ENCODE results near the gene ZNF467.

Gene ZNF467

DNA sequence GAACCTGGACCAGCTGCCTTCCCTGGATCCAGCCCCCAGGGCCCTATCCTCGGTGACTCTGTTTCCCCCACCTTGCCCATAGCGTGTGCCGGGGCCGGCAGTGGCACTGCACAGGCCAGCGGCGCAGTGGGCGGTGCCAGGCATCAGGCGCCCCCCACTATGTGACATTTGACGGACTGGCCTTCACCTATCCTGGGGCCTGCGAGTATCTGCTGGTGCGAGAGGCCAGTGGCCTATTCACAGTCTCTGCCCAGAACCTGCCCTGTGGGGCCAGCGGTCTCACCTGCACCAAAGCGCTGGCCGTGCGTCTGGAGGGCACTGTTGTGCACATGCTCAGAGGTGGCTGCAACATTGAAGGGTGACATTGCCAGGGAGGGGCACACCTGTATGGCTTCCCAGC, 12.0 kb upstream of the ZNF467 start:
- DNase-seq: no peak

DNA sequence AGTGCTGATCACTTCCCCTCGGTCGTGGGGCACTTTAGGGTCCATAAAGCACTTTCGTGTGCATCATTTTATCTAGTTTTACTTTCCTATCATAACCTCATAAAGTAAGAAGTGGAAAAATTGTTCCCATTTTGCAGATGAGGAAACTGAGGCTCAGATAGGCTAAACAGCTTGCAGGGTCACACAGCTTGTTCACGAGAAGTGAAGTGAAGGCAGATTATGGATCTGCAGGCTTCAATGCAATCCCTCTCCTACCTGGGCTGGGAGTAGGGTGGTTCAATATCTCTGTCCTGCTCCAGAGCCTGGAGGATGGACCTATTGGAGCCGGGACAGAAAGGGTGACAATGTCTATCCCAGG, 10.8 kb upstream of the ZNF467 start:
- no peak for DNase-seq

DNA sequence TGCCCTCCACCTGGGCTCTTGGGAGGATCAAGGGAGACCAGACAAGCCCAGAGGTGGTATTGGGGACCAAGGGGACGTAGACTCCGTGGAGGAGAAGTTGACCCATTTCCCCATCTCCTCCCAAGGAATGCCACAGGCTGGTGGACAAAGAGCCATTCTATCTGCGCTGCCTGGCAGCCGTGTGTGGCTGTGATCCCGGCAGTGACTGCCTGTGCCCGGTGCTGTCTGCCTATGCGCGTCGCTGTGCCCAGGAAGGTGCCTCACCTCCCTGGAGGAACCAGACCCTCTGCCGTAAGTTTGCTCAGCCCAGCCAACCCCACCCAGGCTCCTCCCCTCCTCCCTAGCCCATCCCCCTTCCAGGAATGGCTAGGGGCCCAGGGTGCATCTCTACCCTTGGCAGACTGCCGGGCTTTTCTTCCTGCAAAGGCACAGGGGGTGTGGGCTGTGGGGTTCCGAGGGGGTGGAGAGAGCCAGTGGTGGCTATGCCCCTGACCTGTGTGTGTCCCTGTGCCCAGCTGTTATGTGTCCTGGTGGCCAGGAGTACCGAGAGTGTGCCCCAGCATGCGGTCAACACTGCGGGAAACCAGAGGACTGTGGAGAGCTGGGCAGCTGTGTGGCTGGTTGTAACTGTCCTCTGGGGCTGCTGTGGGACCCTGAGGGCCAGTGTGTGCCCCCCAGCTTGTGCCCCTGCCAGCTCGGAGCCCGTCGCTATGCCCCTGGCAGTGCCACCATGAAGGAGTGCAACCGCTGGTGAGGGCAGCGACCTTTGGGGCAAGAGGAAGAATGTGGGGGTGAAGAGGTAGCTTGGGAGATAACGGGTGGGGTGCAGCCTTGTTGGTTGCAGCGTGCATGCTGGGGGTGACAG, 10.2 kb upstream of the ZNF467 start:
- no peak for DNase-seq

DNA sequence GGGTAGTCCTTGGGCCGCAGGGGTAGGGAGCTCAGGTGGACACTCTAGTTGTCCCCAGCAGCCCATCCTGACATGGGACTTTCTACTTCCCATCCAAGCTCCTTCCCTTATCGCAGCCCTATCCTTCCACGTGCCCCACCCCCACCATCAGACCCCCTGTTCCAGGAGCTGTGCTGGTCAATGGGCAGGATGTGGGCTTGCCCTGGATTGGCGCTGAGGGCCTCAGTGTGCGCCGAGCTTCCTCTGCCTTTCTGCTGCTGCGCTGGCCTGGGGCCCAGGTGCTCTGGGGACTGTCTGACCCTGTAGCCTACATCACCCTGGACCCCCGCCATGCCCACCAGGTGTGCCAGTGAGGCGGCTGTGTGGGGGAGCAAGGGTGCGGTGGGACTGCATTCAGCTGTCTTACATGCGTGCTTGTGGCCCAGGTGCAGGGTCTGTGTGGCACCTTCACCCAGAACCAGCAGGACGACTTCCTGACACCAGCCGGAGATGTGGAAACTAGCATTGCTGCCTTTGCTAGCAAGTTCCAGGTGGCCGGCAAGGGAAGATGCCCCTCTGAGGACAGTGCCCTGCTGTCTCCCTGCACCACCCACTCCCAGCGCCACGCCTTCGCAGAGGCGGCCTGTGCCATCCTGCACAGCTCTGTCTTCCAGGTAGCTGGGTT, 9.4 kb upstream of the ZNF467 start:
- no peak for DNase-seq

DNA sequence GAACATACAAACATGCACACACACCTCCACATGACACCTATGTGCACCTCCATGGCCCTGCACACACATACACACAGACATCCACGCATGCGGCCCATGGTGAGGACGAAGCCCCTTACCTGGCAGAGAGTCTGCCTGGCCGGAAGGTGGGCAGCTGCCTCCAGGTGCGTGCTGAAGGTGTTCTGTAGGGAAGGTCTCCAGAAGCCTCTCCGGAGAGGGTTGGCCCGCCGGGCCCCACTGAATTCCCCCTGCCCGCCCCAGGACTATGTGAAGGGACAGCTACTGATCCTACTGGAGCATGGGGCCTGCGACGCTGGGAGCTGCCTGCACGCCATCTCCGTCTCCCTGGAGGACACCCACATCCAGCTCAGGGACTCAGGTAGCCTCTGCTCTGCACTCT, 8.5 kb upstream of the ZNF467 start:
- no peak for DNase-seq

DNA sequence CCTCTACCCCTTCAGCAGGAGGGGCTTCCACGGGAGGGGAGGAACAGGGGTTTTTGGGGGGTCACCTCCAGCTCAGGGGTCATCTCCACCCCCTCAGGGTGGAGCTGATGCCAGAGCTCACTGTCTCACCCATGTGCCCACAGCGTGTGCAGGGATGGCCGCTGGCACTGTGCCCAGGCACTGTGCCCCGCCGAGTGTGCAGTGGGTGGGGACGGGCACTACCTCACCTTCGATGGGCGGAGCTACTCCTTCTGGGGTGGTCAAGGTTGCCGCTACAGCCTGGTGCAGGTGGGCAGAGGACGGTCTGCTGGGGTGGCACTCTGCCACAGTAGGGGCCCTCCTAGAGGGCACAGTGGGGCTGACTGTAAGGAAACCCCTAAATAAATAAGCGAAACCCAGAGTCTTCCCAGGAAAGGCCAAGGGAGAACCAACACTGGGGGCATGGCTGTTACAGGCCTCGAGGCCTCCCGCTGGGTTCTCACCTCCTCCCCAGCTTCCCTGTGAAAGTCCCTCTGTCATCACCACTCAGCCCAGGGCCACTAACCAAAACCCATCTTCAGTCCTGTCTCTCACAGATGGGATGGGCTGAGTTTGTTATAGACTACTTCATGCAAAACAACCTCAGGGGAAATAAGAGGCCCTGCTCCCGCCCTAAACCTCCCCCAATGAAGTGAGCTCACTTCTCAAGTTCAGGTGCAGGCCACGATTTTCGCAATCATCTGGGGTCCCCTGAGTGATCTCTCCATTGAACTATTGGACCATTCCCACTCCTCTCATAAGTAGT, 7.4 kb upstream of the ZNF467 start:
- DNase-seq: no peak

DNA sequence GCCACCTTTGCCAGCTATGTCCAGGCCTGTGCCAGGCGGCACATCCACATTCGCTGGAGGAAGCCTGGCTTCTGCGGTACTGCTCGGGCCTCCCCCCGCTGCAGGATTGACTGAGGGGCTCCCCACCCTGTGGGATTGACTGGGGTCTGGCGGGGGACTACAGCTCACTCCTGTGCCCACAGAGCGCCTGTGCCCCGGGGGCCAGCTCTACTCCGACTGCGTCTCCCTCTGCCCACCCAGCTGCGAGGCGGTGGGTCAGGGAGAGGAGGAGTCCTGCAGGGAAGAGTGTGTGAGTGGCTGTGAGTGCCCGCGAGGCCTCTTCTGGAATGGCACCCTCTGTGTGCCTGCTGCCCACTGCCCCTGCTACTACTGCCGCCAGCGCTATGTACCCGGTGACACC, 6.7 kb upstream of the ZNF467 start:
- DNase-seq: no peak

DNA sequence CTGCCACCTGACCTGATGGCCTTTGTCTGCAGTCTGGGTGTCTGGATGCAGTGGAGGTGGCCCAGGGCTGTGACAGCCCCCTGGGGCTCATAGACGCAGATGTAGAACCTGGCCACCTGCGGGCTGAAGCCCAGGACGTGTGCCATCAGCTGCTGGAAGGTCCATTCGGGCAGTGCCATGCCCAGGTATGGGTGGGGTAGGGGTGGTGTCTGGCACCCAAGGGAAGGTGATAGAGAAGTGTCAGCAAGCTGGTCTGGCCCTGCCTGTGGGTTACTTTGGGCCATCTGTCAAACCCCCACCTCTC, 6.1 kb upstream of the ZNF467 start:
- no peak for DNase-seq

DNA sequence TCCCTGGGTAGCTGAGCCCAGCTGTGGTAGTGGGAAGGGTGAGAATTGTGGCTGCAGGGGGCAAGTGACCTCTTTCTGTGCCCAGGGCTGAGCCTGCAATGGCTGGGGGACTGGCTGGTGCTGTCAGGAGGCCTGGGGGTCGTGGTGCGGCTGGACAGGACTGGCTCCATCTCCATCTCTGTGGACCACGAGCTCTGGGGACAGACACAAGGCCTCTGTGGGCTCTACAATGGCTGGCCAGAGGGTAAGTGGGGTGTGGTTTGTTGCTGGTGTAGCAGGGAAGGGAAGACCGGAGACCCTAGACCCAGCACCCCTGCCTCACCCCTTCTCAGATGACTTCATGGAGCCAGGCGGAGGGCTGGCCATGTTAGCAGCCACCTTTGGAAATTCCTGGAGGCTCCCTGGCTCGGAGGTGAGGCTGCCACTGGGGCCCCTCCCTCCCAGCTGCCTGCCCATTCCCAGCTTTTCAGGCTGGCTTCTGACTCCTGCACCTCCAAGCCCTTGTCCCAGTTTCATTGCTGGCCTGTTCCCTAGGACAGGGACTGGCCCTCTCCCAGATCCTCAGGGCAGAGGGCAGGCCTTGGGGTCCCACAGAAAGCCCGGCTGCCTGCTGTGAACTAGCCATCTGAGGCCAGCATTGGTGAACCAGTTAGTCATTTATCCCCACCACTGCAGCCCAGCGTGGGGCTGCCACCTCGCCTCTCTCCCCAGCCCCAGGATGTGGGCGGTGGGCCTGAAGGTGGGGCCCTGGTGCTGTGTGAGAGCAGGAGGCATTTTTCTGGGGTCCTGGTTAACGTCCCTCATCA, 5.5 kb upstream of the ZNF467 start:
- no peak for DNase-seq

DNA sequence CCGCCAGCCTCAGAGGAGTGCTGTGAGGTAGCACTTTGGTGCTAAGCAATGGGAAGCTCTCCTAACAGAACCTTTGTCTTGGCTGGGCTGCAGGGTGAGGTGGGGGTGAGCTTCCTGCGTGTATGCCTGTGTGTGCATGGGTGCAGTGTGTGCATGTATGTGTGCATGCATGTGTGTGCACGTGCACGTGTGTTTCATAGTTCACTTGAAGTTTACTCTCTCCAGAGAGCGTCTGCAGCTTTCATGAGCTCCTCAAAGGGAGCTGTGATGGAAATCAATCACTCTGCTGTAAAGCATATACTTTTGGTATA, 4.9 kb upstream of the ZNF467 start:
- DNase-seq: no peak

DNA sequence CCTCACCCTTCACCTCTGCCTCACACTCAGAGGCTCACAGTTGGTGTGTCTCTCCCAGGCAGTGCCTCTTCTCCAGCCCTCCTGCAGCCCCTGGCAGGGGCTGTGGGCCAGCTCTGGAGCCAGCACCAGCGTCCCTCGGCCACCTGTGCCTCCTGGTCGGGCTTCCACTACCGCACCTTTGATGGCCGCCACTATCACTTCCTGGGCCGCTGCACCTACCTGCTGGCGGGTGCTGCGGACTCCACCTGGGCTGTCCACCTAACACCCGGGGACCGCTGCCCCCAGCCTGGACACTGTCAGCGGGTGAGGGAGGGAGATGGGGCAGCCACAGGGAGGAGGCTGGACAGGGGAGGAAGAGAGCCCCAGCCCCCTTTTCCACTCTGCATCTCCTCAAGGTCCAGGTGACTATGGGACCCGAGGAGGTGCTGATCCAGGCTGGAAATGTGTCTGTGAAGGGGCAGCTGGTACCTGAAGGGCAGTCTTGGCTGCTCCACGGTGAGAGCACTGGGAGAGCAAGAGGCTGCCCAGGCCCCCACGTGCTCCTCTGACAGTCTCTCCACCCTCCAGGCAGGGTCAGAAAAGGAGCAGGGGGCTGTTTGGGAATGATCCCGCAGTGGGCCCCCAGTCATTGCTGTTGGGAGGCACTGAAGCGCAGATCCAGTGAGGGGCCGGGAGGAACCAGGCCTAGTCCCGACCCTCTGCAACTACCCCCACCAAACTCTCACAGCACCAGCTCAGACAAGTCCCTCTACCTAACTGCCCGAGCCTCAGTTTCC, 4.4 kb upstream of the ZNF467 start:
- DNase-seq: no peak

DNA sequence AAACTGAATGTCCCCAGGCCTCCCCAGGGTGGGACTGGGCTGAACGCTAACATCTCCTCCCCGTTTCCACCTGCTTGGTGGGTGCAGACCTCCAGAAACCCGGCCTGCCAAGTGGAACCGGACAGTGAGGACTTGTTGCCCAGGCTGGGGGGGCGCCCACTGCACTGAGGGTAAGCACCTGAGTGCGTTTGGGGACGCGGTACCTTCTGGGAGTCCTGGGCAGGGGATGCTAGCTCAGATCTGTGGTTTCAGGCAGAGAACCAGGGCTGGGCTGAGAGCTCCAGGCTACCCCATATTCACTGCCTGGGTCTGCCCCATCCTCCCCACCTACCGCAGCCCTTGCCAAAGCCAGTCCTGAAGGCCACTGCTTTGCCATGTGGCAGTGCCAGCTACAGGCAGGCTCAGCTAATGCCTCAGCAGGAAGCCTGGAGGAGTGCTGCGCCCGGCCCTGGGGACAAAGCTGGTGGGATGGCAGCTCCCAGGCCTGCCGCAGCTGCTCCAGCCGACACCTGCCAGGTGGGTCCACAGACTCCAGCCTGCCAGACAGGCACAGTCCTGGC, 3.5 kb upstream of the ZNF467 start:
- DNase-seq: no peak

DNA sequence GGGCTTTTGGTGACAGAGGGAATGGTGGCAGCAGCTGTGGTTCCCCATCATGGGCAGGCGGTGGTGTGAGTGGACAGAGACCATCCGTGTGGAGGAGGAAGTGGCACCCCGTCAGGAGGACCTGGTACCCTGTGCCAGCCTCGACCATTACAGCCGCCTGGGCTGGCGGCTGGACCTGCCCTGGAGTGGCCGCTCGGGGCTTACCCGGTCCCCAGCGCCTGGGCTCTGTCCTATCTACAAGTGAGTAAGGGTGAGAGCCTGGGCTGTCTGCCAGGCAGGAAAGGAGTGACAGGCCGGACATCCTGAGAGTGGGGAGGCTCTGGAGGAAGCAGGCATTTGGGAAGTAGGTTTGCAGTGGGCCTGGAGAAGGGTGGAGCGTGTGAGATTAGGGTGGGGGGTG, 2.9 kb upstream of the ZNF467 start:
- DNase-seq: no peak

DNA sequence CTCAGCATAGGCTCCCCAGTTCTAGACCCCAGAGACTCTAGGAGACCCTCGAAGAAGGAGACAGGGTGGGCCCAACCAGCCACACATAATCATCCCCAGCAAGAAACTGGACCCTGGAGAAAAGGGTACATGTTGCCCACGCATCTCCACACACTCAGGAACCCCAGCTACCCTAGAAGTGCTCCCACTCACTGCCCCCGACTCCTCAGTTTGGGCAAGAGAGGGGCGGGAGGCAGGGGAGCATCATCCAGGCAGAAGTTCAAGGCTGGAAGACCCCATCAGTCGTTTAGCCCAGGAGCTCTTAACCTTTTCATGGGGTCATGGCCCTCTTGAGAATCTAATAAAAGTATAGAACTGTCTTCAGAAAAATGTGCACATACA, 1.8 kb upstream of the ZNF467 start:
- DNase-seq: no peak

DNA sequence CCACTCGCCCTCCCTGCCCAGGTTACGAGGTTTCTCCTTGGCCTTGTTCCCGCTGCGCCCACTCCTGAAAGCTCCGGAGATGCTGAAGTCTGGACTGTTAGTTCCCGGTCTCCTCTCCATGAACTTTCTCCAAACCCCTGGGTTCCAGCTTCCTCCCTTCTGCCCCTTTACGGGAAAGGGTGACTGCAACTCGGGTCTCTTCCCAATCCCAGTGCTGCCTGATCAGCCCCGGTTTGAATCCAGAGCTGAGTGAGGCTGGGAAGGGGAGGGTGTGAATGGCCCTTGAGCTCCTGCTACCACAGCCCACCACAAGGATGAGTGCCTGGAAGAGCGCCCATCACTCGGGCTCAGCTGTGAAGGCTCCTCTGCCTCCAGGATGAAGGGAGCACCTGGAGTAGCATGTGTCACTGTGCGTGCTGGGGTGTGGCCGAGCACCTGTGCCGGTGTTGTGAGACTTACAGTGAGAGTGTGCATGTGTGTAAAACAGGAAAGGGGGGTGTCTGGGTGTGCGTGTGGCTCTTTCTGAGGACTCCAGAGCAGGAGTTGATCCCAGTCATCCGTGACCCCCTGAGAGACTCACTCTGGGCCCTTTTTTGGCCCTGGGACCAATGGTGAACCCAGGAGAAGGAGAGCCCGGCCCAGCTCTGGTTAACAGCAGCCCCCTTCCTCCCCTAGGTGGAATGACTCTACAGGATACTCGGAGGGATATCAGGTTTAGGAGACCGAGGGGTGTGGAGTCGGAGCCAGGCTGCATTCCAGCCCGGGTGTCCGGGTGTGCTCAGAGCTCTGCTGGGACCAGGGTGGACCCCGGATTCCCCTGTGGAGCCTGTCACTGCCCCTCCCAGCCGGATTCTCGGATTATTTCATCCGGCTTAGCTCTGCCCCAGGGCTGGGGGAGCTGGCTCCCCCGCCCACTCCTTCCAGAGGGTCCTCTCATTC, 1.1 kb upstream of the ZNF467 start:
- no peak for DNase-seq

DNA sequence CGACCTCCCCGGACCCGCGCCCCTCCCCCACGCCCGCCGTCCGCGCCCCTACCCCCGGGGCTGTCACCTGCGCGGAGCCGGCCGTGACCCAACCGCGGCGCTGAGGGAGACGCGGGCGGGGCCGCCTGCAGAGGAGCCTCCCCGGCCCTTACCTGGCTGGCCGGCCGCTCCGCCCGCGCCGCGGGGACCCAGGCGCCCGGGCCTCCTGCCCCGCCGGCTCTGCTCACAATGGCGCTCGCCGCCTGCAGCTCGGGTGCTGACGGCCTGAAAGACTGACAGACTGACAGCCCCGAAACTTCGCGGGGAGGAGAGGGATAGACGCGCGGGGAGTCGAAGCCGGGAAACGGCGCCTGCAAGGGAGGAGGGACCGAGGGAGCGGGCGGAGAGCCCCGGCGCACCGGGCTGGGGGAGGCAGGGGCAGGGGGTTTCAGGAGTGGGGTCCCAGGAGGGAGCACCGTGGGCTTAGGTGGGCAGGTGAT, 393 bp downstream of the ZNF467 start:
- peak in 1 of 4 experiments; percentile 30 for DNase-seq

DNA sequence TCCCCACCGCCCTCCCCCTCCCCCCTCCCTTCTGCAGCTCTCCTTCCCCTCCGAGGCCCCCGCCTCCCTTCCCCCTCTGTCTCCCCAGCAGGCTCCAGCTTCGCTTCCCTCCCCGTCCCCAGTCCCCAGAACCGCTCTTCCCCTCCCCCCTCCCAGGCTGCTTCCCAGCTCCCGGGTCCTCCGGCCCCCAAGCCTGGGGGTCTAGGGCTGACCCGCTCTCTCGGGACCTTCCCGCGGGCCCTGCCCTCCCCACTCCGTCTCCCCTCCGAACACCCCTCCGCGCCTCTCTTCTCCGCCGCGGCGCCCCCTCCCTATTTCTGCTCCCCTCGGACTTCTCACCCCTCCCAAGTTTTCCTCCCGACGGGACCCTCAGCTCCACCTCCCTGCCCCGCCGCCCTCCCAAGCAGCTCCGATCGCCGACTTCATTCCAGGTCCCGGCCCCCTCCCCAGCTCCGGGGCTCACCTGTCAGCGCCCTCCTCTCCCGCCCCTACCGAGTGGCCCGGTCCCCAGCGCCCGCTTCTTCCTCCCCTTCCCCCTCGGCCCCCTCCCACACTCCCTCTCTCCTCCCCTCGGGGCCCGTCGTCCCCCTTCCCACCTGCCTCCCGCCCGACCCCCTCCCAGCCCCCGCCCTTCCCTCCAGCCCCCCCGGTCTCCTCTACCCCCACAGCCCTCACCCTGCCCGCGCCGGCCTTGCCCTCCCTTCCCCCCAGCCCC, 990 bp downstream of the ZNF467 start:
- no peak for DNase-seq

DNA sequence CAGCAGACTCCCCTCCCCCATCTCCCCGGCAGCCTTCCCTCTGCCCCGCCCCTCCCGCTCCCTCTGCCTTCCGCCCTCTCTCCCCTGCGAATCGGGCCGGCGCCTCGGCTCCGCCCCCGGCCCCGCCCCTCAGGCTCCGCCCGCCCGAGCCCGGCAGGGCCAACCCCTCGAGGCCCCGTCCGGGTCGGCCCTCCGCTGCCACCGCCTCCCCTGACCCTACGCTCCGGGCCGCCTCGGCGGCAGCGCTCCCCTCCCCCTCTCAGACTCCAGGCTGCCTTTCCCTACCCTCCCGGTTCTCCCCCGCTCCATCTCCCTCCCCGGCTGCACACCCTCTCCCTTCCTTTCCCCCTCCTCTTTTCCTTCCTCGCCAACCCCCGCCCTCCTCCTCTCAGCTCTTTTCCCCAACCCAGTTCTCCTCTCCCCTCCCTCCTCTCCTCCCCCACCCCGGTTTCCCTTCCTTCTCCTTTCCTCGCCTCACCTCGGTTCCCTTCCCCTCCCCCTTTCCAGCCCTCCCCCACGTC, 1.6 kb downstream of the ZNF467 start:
- peak; percentile 40 to 86 (median 68) for DNase-seq

DNA sequence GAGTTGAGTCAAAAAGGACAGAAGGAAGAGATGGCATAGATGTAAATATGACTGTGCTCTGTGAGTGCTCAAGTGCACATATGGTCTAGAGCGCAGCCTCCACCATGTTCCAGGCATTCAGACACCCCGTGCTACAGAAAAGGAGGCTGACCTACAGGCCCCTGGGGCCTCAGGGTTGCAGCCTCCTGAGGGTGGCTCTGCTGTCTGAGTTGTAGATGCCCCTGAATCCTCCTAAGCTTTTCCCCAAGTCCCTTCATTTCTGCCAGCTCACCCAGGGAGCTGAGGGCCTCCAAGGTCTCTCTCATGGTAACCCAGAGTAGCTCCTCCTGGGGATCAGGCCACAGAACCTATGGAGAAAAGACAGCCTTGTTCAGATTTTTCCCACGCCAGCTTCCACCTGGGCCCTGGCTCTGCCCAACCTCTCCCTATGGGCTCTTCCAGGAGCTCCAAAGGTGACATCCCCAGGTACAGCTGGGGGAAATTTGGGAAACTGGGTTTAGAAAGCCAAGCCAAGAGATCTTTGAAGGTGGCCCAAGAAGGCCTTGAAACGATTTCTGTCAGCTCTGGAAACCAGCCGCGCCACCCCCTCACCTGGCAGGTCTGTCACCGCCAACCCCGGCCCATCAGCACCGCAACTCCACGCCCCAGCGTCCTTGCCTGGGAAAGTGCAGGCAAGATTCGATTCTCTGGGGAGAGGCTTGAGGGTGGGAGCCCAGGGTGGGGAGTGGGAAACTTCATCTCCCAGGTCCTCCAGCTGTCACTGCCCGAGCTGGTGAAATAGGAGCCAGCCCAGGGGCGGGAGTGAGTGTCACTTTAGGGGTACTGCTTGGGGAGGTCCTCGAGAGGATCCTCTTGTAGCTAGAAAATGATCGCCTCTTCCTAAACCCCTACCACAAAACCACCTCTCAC, 2.4 kb downstream of the ZNF467 start:
- DNase-seq: no peak

All from activated naive CD4-positive, alpha-beta T cell (primary cell).